Measurements from ENCODE around the gene DNAH8.

GRCh38 chr6:38815250-38815649 is 100.1 kb downstream of the DNAH8 start:
- no peak for TF ChIP-seq CTCF (IDR thresholded peaks at IDR 0.05 in 4 of 5, conservative IDR thresholded peaks at IDR 0.05 in 1 of 5)
- TF ChIP-seq POLR2A (IDR thresholded peaks at IDR 0.05) = no peak

Measured in gastrocnemius medialis (tissue), 4 donors.